ENCODE measurements around the gene SS18L1.

Gene SS18L1

DNA sequence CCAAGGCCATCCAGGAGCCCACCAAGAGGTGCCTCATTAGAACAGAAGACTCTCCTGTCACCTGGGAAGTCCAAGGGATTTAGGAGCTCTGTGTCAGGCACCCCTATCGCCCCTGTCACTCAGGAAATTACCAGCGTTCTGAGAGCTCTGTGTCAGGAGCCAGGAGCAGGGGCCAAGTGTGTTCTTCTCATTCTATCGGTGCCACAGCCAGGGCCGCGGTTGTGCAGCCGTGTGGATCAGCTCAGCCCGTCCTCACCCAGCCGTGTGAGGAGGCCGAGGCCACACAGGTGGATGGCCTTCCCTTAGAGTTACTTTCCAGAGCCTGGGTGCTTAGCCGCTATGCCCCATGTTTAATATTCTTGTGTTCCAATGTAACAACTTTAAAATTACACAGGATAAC is 49.1 kb downstream of the SS18L1 start:
- Histone ChIP-seq H4K20me1 (ENCODE audit: low read depth, low read length) (no peaks in the 10 kb centered on the region; the same call in 1 of the 2 replicates), H3K36me3 (ENCODE audit: low read length) (no peaks in the 10 kb centered on the region), H3K4me3 (ENCODE audit: insufficient read depth, low read length, poor library complexity, severe bottlenecking) (no peak overlapping the region), H2AFZ (ENCODE audit: low read depth, low read length, severe bottlenecking) (no peak overlapping the region), H3F3A (ENCODE audit: insufficient read depth) (no peaks in the 10 kb centered on the region; the same call in 1 of the 2 replicates), H3K9me2 (replicated peaks; ENCODE audit: insufficient read depth, low read length) (no peaks in the 10 kb centered on the region), H3K4me2 (ENCODE audit: low read depth, low read length, poor library complexity, severe bottlenecking) (no peak overlapping the region), H3K9me3 (ENCODE audit: insufficient read depth, low read length) (no peaks in the 10 kb centered on the region), H3K79me2 (ENCODE audit: insufficient read depth, low read length) (peaks cover 31% of the 10 kb centered on the region), H3K27ac (ENCODE audit: low read depth, low read length) (no peak overlapping the region), H3K27me3 (ENCODE audit: low read length) (no peaks in the 10 kb centered on the region), H3K9ac (ENCODE audit: low read length) (no peak overlapping the region)
- TF ChIP-seq, protein P1, sequence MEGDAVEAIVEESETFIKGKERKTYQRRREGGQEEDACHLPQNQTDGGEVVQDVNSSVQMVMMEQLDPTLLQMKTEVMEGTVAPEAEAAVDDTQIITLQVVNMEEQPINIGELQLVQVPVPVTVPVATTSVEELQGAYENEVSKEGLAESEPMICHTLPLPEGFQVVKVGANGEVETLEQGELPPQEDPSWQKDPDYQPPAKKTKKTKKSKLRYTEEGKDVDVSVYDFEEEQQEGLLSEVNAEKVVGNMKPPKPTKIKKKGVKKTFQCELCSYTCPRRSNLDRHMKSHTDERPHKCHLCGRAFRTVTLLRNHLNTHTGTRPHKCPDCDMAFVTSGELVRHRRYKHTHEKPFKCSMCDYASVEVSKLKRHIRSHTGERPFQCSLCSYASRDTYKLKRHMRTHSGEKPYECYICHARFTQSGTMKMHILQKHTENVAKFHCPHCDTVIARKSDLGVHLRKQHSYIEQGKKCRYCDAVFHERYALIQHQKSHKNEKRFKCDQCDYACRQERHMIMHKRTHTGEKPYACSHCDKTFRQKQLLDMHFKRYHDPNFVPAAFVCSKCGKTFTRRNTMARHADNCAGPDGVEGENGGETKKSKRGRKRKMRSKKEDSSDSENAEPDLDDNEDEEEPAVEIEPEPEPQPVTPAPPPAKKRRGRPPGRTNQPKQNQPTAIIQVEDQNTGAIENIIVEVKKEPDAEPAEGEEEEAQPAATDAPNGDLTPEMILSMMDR (IDR thresholded peaks at IDR 0.05; ENCODE audit: insufficient read depth, low read length, poor library complexity, severe bottlenecking), result no peak
- TF ChIP-seq EZH2phosphoT487 (conservative IDR thresholded peaks at IDR 0.05; ENCODE audit: low read length), result no peak

DNA sequence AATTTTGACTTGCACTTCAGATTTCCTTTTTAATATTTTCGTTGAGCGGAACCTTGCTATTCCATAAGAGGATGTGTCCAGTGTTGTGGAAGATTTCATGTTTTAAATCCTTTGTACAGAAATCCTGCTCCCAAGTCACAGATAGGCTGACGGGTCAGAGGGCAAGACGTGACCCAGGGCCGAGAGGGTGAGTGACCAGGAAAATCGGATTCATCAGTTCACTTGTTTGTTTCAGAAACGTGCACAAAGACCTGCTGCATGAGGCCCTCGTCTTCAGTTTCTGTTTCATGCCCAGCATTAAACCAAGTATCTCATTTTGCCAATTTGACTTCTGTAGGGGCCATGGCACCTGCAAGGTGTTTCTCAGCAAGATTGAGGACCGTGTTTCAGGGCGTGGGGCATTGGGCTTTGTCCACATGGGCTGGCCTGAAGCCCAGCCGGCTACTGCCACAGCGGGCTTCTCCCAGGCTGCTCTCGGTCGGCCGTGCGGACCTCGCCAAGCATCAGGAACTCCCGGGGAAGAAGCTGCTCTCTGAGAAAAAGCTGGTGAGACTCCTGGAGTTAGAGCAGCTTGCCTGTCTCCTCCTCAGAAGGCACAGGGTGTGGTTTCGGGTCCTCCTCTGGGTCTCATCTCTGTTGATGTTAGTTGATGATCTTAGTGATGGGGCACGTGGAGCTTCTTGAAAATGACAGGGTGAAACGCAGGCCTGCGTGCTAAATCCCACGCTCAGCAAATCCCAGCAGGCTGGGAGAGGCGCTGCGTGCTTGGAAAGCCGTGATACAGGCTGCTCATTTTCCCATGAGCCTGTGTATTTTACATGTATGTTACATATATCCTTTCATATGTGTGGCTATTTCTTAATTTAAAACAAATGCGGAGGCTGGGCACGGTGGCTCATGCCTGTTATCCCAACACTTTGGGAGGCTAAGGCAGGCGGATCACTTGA is 49.8 kb downstream of the SS18L1 start:
- TF ChIP-seq EZH2phosphoT487 (conservative IDR thresholded peaks at IDR 0.05; ENCODE audit: low read length), result no peak
- TF ChIP-seq, protein P1 (IDR thresholded peaks at IDR 0.05; ENCODE audit: insufficient read depth, low read length, poor library complexity, severe bottlenecking), result no peak
- Histone ChIP-seq H3K4me3 (ENCODE audit: insufficient read depth, low read length, poor library complexity, severe bottlenecking) (no peak overlapping the region), H3K36me3 (ENCODE audit: low read length) (no peaks in the 10 kb centered on the region), H3K27ac (ENCODE audit: low read depth, low read length) (no peak overlapping the region), H3K9me2 (replicated peaks; ENCODE audit: insufficient read depth, low read length) (no peaks in the 10 kb centered on the region), H3F3A (ENCODE audit: insufficient read depth) (no peaks in the 10 kb centered on the region; the same call in 1 of the 2 replicates), H3K9ac (ENCODE audit: low read length) (no peak overlapping the region), H4K20me1 (ENCODE audit: low read depth, low read length) (no peaks in the 10 kb centered on the region; the same call in 1 of the 2 replicates), H3K27me3 (ENCODE audit: low read length) (no peaks in the 10 kb centered on the region), H2AFZ (ENCODE audit: low read depth, low read length, severe bottlenecking) (no peak overlapping the region), H3K4me2 (ENCODE audit: low read depth, low read length, poor library complexity, severe bottlenecking) (no peak overlapping the region), H3K79me2 (ENCODE audit: insufficient read depth, low read length) (peaks cover 24% of the 10 kb centered on the region), H3K9me3 (ENCODE audit: insufficient read depth, low read length) (no peaks in the 10 kb centered on the region)

DNA sequence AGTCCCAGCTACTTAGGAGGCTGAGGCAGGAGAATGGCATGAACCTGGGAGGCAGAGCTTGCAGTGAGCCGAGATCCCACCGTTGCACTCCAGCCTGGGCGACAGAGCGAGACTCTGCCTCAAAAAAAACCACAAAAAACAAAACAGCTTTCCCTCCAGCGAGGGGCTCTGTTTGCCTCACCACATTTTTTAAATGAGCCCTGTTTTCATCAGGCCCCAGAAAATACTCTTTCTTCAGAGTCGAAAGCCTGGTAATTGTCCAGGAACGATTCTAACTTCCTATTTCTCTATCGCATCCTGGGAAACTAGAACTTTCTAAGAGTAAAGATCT is 51.5 kb downstream of the SS18L1 start:
- Histone ChIP-seq H3K27me3 (ENCODE audit: low read length) (no peaks in the 10 kb centered on the region), H3K9me2 (replicated peaks; ENCODE audit: insufficient read depth, low read length) (no peaks in the 10 kb centered on the region), H3F3A (ENCODE audit: insufficient read depth) (no peaks in the 10 kb centered on the region; the same call in 1 of the 2 replicates), H2AFZ (ENCODE audit: low read depth, low read length, severe bottlenecking) (no peak overlapping the region), H3K79me2 (ENCODE audit: insufficient read depth, low read length) (peaks cover 12% of the 10 kb centered on the region), H3K4me3 (ENCODE audit: insufficient read depth, low read length, poor library complexity, severe bottlenecking) (no peak overlapping the region), H3K9me3 (ENCODE audit: insufficient read depth, low read length) (no peaks in the 10 kb centered on the region), H3K4me2 (ENCODE audit: low read depth, low read length, poor library complexity, severe bottlenecking) (peak overlapping the region; percentile 14), H3K9ac (ENCODE audit: low read length) (no peak overlapping the region), H3K27ac (ENCODE audit: low read depth, low read length) (peak overlapping the region; percentile 50; the same call in 1 of the 2 replicates), H3K36me3 (ENCODE audit: low read length) (no peaks in the 10 kb centered on the region), H4K20me1 (ENCODE audit: low read depth, low read length) (no peaks in the 10 kb centered on the region)
- TF ChIP-seq EZH2phosphoT487 (conservative IDR thresholded peaks at IDR 0.05; ENCODE audit: low read length), result no peak
- TF ChIP-seq, protein P1 (IDR thresholded peaks at IDR 0.05; ENCODE audit: insufficient read depth, low read length, poor library complexity, severe bottlenecking), result no peak

Measured in SU-DHL-6 (cell line).